Stimulated activated CD8-positive, alpha-beta memory T cell treated with anti-CD3 and anti-CD28 coated beads, Interleukin-15, amount 100 ng/mL, for 1 hour (primary cell): ENCODE measurements around the gene ALG8.
A peak's percentile ranks its signal among the peaks of the same experiment; 100 is the strongest.
"Not testable (repeated sequence)": the region's sequence is repeated elsewhere in the genome, so short reads cannot be mapped to it uniquely, and the experiment has no call there.

ENCODE experiments used
- DNase-seq: peaks from one replicate; pipeline ENCODE4 v3.0.0-alpha.2; 2020; ENCODE audit warnings: low read depth

ALG8 gene

DNA sequence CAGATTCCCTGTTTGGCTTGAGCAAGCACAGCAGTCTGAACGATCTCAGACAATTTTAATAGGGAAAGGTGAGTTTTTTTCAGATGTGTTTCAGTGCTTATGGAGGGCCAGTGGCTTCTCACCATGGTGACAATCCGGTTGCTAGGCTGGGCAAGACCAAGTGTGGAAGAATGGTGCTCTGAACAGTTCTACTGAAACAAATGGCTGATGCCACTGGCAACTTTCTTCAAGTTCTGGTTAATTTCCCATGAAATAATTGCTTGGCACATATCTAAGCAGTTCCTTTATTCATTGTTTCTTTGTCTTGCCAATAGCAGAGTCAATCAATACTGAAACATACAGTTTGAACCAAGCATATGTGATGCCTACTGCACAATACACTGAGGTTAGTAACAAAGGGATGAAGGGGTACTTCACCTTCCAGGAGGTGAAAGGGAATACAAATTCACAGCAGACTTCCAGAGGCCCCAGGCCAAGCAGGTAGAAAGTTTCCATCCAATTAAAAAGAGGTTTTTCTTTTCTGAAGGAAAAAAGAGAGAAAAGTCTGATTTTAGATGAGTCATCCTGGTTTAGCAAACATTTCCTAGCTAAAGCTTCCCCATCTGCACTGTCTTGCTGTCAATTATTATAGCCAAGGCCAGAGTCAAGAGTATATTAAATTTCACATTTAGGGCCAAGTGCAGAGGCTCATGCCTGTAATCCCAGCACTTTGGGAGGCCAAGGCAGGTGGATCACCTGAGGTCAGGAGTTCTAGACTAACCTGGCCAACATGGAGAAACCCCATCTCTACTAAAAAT lies 38.6 kb downstream of the ALG8 start:
- DNase-seq = no peak

DNA sequence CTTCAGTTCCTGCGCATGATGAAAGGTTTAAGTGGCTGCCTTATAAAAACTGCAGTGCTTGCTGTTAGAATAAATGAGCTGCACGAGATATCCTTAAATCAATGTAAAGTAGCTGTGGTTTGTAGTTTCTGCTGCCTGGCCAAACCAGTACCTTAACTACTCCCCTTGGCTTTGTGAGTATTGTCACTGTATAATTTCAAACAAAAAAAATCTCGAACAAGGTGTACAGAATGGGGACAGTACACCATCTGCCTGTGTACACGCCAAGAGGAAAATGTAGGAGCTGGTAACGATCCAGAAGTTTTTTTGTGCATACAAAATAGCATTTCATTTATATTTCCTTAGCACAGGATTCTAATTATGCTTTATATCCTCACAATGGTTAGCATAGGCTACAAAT lies 39.2 kb downstream of the ALG8 start:
- DNase-seq = no peak

DNA sequence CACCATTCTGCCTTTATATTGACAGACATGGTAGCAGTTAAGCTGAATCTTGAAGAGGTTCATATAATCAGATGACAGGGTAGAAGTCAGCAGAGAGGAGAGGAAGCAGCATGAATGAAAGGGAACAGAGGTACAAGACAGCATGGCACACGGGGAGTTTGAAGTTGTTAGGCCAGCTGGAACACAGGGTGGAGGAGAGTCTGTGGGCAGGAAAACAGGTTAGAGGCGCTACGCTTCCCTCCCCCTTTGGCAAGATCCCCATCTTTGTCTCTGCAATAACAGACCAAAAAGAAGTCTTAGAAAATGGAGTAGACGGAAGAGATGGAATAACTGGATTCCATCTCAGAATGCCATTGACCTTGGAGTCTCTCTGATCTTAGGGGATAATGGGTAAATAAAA lies 39.8 kb downstream of the ALG8 start:
- DNase-seq = no peak

DNA sequence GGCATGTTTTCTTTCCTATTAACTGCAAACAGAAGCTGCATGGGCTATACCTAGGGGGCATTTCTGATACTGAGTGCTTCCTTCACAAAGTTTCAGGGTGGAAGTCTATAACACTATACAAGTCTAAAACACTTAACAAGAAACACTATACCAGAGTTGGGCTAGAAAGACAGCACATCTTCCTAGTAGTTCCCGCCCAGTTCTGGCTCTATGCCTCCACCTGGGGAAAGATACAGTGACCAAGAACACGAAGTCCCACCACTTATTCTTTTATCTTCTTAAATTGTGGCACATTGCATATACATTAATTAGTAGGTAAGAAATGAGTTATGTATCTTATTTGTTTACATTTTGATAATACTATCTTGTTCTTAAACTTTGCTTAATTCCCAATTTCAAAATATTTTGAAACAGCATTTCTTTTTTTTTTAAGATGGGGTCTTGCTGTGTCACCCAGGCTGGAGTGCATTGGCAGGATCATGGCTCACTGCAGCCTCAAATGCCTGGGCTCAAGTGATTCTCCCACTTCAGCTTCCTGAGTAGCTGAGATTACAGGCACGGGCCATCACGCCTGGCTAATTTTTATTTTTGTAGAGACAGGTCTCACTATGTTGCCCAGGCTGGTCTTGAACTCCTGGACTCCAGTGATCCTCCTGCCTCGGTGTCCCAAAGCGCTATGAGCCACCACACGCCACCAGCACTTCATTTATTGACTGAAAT lies 41.6 kb downstream of the ALG8 start:
- DNase-seq = no peak

DNA sequence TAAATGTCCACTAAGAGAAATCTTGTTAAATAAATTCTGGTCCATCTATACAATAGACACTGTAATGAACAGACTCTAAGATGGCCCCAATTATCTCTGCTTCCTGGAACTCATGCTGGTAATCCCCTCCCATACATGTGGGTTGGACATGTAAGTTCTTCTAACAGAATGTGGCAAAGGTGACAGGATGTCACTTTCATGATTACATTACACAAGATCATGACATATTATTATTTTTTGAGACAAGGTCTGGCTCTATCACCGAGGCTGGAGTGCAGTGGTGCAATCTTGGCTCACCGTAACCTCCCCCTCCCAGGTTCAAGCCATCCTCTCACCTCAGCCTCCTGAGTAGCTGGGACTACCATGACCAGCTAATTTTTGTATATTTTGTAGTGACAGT lies 45.2 kb downstream of the ALG8 start:
- DNase-seq = no peak

DNA sequence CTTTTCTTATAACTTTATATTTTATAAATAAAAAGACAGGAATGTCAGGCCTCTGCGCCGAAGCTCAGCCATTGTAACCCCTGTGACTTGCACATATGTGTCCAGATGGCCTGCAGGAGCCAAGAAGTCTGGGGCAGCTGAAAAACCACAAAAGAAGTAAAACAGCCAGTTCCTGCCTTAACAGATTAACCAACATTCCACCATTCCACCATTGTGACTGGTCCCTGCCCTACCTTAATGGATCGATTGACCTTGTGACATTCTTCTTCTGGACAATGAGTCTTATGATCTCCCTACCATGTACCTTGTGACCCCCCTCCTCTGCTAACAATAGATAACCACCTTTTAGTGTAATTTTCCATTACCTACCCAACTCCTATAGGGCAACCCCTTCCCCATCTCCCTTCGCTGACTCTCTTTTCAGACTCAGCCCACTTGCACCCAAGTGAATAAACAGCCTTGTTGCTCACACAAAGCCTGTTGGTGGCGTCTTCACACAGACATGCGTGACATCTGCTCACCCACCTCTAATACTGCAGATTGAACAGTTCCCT lies 52.8 kb downstream of the ALG8 start:
- not testable (repeated sequence) for DNase-seq

DNA sequence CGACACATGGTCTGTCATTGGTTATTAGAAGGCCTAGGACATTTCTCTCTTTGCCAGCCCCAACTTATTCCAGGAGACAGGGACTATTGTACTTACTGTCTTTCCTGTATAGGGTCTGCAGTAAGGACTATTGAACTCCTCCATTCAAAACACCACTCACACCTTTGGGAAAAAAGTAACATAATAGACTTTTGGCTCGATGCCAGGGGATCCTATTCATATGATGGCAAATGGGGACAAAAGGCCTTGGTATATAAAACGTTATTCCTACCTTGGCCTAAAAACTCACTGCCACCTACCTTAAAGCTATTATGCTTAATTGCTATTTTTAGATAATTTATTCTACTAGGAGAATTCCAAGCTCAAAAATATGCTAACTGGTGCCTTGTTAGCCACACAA lies 53.5 kb downstream of the ALG8 start:
- no peak for DNase-seq

DNA sequence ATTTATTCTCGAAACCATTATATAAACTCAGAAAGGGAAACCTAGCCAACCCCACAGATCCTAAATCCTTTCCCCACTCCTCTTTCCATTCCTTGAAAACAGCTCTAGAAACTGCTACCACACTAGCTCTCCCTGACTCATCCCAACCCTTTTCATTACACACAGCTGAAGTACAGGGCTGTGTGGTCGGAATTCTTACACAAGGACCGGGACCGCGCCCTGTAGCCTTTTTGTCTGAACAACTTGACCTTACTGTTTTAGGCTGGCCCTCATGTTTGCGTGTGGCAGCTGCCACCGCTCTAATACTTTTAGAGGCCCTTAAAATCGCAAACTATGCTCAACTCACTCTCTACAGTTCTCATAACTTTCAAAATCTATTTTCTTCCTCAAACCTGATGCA lies 54.9 kb downstream of the ALG8 start:
- DNase-seq = not testable (repeated sequence)

DNA sequence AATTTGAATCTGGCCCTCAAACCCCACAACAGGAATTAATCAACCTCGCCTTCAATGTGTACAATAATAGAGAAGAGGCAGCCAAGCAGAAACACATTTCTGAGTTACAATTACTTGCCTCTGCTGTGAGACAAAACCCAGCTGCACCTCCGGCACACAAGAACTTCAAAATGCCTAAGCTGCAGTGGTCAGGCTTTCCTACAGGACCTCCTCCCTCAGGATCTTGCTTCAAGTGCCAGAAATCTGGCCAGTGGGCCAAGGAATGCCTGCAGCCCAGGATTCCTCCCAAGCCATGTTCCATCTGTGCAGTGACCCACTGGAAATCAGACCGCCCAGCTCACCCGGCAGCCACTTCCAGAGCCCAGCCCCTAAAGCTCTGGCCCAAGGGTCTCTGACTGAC lies 56.4 kb downstream of the ALG8 start:
- DNase-seq = no peak

DNA sequence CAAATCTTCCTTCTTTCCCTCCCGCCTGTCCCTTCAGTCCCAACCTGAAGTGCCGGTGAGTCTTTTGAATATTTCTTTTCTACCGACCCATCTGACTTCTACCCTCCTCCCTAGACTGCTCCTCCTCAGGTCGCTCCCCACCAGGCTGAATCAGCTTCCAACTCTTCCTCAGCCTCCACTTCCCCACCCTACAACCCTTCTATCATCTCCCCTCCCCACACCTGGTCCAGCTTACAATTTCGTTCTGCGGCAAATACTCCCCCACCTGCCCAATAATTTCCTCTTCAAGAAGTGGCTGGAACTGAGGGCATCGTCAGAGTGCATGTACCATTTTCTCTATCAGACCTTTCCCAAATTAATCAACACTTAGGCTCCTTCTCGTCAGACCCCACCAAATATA lies 57.3 kb downstream of the ALG8 start:
- no peak for DNase-seq

DNA sequence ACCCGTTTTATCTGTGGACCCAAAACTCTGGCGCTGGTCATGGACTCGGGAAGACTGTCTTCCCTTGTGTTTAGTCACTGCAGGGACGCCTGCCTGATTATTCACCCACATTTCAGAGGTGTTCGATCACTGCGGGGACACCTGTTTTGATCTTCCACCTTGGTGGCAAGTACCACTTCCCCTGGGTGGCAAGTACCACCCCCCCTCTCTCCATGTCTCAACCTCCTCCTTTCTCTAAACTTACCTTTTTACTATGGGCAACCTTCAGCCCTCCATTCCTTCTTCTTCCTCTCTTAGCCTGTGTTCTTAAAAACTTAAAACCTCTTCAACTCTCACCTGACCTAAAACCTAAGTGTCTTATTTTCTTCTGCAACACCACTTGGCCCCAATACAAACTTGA lies 57.8 kb downstream of the ALG8 start:
- no peak for DNase-seq

DNA sequence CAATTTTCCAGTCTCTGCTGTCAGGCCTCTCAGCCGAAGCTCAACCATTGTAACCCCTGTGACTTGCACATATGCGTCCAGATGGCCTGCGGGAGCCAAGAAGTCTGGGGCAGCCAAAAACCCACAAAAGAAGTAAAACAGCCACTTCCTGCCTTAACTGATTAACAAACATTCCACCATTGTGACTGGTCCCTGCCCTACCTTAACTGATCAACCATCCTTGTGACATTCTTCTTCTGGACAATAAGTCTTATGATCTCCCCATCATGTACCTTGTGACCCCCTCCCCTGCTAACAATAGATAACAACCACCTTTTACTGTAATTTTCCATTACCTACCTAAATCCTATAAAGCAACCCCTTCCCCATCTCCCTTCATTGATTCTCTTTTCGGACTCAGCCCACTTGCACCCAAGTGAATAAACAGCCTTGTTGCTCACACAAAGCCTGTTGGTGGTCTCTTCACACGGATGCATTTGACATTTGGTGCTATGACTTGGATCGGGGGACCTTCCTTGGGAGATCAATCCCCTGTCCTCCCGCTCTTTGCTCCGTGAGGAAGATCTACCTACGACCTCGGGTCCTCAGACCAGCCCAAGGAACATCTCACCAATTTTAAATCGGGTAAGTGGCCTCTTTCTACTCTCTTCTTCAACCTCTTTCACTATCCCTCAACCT lies 58.5 kb downstream of the ALG8 start:
- no peak for DNase-seq

DNA sequence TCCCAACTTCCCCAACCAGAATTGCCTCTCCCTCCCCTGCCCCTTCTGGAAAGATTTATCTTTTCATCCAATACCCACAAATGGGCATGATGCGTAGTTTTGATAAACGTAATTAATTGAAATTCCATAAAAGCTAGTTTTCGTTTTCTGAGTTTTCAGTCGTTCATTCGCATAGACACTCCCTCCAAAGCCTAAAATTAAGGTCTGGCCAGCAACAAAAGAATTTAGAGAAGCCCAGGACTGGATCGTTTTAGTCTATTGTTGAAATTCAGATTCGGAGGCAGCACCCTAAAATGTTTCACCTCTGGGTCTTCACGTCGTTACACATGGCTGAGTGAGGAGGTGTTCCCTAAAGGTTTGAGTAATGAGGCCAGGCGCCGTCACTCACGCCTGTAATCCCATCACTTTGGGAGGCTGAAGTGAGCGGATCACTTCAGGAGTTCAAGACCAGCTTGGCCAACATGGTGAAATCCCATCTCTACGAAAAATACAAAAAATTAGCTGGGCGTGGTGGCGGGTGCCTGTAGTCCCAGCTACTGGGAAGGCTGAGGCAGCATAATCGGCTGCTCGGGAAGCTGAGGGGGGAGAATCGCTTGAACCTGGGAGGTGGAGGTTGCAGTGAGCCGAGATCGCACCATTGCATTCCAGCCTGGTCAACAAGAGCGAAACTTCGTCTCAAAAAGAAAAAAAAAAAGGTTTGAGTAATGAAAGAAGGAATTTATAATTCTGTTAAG lies 59.2 kb downstream of the ALG8 start:
- no peak for DNase-seq

DNA sequence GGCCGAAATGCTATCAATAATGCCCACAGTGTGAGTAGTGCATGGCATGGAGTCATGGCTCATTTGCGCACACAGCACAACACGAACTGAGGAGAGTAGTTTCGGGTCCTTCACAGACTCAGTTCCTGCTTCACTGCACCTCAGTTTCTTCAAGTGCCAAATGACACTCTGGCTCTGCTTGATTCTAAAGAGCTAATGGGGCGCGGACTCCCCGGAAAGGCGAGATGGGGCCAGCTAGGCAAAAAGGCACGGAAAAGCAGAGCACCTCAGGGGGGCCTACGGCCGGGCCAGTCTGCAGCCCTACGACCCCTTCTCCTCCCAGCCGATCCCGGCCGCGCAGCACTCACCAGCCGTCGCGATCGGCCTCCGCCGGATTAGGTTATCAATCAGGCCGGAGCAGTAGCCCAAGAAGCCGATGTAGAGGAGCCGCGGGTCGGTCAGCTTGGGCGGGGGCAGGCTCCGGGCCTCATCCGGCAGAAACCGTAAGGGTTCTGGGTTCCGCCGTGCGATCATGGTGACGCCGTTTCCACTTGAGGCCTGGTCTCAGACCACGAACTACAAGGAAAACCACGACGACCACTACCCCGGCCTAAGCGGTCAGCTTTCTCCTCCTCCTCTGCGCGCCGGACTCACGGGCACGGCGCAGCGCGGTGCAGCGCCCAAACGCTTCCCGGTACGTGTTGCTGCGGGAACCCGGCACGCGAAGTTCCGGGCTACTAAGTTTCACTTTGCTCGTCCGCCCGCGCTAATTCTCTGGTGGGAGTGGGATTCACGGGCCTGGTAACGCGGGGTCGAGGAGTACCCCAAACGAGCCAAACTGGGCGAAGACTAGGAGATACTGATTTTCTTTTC lies 60.0 kb downstream of the ALG8 start, which contains the start of gene NDUFC2:
Gene NDUFC2, minus strand, starts transcription at position 631 of the 852 bp plus-strand sequence. Its CDS starts 118 bp downstream, at position 513.
- DNase-seq = peak; percentile 38

DNA sequence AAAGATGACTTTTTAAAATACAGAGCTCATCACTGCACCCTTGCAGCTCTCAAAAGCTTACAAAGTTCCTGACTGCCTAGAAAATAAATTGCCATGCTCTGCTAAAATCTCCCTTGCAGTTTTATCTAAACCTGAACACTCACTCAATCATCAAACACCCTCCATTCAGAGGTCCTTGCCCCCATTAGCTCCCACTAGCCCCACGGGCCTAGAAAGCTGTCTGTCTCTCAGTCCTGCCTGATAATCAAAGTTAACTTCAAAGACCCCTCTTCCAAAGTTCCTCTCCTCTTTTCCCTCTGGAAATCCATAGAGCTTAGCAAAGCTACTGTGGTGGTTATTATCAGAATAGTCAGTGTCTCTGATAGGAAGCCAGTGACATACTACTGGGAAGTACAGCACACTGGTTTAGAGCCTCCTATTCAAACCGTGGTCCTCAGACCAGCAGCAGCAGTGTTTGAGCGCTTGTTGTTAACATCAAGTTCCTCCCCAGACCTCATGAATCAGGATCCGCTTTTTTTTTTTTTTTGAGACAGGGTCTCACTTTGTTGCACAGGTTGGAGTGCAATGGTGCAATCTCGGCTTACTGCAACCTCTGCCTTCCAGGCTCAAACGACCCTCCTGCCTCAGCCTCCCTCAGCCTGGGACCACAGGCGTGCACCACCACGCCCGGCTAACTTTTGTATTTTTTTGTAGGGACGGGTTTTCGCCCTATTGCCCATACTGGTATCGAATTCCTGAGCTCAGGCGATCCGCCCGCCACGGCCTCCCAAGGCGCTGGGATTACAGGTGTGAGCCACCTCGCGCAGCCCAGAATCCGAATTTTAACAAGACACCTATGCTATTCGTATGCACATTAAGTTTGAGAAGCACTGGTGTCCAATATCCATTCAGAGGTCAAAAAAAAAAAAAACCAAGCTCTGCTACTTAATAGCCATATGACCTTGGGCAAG lies 60.9 kb downstream of the ALG8 start:
- no peak for DNase-seq

DNA sequence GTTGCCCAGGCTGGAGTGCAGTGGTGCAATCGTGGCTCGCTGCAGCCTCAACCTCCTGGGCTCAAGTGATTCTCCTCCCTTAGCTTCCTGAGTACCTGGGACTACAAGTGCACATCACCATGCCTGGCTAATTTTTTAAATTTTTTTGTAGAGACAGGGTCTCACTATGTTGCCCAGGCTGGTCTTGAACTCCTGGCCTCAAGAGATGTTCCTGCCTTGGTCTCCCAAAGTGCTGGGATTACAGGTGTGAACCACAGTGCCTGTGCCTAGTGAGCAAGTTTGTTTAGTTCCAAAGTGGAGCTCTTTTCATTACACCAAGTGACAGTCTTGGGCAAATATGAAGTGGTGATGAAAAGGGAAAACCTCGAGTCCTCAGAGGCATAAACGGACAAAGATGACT lies 61.8 kb downstream of the ALG8 start:
- not testable (repeated sequence) for DNase-seq

DNA sequence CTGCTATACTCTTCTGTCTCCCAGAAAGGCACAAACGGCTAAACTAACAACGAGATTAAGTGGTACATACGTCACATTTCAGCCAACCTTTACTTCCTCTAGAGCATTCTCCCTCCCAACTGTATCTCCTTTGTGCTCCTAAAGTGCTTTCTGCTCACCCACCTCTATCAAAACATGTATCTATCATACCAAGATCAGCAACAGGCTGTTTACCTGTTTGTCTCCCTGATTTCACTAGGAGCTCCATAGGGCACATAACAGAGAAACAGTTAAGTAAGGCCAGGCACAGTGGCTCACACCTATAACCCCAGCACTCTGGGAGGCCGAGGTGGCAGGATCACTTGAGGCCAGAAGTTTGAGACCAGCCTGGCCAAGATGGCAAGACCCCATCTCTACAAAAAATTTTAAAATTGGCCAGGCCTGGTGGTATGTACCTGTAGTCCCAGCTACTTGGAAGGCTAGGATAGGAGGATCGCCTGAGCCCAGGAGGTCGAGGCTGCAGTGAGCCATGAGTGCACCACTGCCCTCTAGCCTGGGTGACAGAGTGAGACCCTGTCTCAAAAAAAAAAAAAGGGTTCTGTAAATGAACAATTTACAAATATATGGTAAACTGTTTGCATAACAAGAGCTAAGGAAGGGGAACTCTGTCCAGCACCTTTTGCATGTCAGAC lies 62.6 kb downstream of the ALG8 start:
- DNase-seq = no peak

DNA sequence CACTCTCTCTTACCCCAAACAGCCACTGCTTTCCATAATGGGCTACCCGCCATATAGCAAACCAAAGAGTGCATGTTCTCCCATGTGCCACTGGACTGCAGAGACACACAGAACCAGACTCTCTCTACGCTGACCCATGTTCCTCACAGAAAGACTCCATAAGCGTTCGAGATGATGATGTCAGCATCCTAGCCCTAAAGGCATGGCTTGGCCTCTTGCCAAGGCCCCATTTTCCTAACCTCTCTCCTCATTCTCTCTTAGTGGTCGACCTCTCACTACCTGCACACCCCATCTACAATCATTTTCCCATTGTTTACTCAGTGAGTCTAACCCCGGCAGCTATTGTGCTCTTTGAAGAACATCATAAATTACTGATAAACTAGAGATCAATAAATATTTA lies 64.7 kb downstream of the ALG8 start:
- DNase-seq = no peak

DNA sequence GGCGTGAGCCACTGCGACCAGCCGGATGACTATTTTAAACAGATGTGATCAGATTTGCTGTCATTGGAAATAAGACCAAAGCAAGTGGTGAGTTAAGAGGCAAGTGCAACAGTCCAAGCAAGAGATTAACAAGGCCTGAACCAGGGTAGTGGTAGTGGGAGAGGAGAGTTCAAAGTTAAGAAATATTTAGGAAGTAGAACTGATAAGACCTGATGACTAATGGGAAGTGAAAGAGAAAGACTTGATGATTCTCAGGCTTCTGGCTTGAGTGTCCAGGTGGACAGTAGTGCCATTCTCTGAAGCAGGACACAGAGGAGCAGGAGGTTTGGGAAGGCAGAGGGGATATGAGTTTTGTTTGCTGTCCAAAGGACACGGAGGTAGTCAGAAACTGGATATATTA lies 67.0 kb downstream of the ALG8 start:
- no peak for DNase-seq
